ENCODE measurements around the gene C2orf66. TPM values are rescaled to one million over a fixed set of nuclear protein-coding genes. Genes with fewer than 3 reads are reported as not detected.

The C2orf66 gene
- total RNA-seq, 4 donors from 2014 or later = 1.1 TPM; not detected in 3

- no peak overlapping the region for H3K27ac ChIP-seq
- no peak for DNase-seq
- TF ChIP-seq CTCF (IDR thresholded peaks at IDR 0.05) (no peak), POLR2A (IDR thresholded peaks at IDR 0.05) (no peak)
- H3K27me3 ChIP-seq = no peaks in the 10 kb centered on the region
- no peaks in the 10 kb centered on the region for H3K9me3 ChIP-seq
- no peaks in the 10 kb centered on the region for H3K36me3 ChIP-seq
- H3K4me3 ChIP-seq = no peak overlapping the region
- no peaks in the 10 kb centered on the region for H3K4me1 ChIP-seq
Observed at GRCh38 chr2:196827356-196827755, 18.2 kb upstream of the C2orf66 start.

- no peaks in the 10 kb centered on the region for H3K36me3 ChIP-seq
- no peak for DNase-seq
- H3K4me3 ChIP-seq = no peak overlapping the region
- no peak overlapping the region for H3K27ac ChIP-seq
- no peaks in the 10 kb centered on the region for H3K9me3 ChIP-seq
- no peaks in the 10 kb centered on the region for H3K27me3 ChIP-seq
- TF ChIP-seq CTCF (IDR thresholded peaks at IDR 0.05) = no peak
- no peak for TF ChIP-seq POLR2A (IDR thresholded peaks at IDR 0.05)
- H3K4me1 ChIP-seq = no peaks in the 10 kb centered on the region
Observed at GRCh38 chr2:196823750-196824522, 14.8 kb upstream of the C2orf66 start.

GRCh38 chr2:196821195-196821594, 12.0 kb upstream of the C2orf66 start:
- H3K4me3 ChIP-seq = no peak overlapping the region
- H3K27me3 ChIP-seq = no peaks in the 10 kb centered on the region
- no peaks in the 10 kb centered on the region for H3K9me3 ChIP-seq
- no peaks in the 10 kb centered on the region for H3K4me1 ChIP-seq
- TF ChIP-seq CTCF (IDR thresholded peaks at IDR 0.05) (no peak), POLR2A (IDR thresholded peaks at IDR 0.05) (no peak)
- H3K27ac ChIP-seq = no peak overlapping the region
- DNase-seq = no peak
- no peaks in the 10 kb centered on the region for H3K36me3 ChIP-seq

- Histone ChIP-seq H3K9me3 (no peaks in the 10 kb centered on the region), H3K27ac (no peak overlapping the region), H3K4me3 (no peak overlapping the region), H3K4me1 (no peaks in the 10 kb centered on the region), H3K36me3 (no peaks in the 10 kb centered on the region), H3K27me3 (no peaks in the 10 kb centered on the region)
- TF ChIP-seq CTCF (IDR thresholded peaks at IDR 0.05) (no peak), POLR2A (IDR thresholded peaks at IDR 0.05) (no peak)
- DNase-seq = no peak
Observed at GRCh38 chr2:196808083-196808665, 981 bp downstream of the C2orf66 start.

GRCh38 chr2:196804381-196804780, 4.8 kb downstream of the C2orf66 start:
- Histone ChIP-seq H3K27ac (no peak overlapping the region), H3K27me3 (no peaks in the 10 kb centered on the region), H3K4me1 (no peaks in the 10 kb centered on the region), H3K4me3 (no peak overlapping the region), H3K36me3 (no peaks in the 10 kb centered on the region), H3K9me3 (no peaks in the 10 kb centered on the region)
- no peak for TF ChIP-seq POLR2A (IDR thresholded peaks at IDR 0.05)
- TF ChIP-seq CTCF (IDR thresholded peaks at IDR 0.05) = no peak
- no peak for DNase-seq
